GM19324 (cell line): ENCODE results near the gene SCN4A.
"Not testable (repeated sequence)": the region's sequence is repeated elsewhere in the genome, so short reads cannot be mapped to it uniquely, and the experiment has no call there.

Experiments used
- ATAC-seq: cut with Tn5 transposase; IDR thresholded peaks from one replicate; pipeline ENCODE4 v1.9.1; 2021; ENCODE audit warnings: mild to moderate bottlenecking, moderate library complexity; ENCODE audit not compliant: unreplicated experiment, low FRiP score

The SCN4A gene

DNA sequence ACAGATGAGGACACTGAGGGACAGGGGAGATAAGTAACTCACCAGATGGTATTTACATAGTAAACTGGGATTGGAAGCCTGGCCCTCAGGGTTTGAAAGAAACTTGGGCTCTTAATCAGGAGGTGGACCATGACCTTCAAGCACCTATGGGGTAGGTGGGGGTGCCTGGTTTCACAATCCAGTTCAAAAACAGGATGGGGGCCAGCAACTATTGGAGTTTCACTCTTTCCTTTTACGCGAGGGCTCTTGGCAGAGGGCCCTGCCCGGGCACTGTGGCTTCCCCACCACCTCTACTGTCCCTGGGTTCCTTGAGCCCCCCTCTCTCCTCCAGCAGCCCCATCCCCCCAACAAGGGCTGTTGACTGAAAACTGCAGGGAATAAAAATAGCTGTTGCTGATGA, 14.1 kb upstream of the SCN4A start:
- no peak for ATAC-seq

- no peak for ATAC-seq
Observed at GRCh38 chr17:63985387-63986140, 12.8 kb upstream of the SCN4A start.

DNA sequence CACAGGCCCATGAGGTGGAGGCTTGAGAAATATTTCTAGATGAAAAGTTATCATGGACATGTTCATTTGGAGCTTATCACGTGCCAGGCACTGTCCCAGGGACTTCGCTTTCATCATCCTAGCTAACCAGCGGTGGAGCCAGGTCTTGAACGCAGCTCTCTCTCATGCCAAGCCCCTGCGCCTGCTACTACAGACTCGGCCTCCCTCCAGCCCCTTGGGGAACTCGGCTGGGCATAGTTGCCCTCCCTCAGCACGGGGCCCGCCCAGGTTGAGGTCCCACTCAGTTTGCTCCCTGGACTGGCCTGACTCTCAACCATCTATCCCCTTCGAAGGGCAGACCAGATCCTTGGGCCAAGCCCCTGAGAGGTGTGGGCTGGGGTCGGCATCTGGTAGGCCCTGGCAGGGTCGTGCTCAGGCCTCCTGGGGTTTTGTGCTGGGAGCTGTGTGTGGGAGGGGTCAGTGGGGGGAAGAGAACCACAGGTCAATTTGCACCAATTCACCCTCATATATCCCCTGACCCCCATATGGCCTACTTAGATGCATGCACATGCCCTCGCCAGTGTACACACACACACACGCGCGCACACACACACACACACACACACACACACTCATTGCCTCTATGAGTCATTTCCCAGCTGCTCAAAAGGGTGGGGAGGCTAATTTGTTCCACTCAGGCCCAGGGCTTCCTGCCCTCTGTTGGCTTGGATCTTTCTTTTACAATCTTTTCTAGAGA, 12.1 kb upstream of the SCN4A start:
- no peak for ATAC-seq

- no peak for ATAC-seq
Observed at GRCh38 chr17:63984236-63984635, 11.5 kb upstream of the SCN4A start.

- ATAC-seq = no peak
Observed at GRCh38 chr17:63983320-63983719, 10.6 kb upstream of the SCN4A start.

DNA sequence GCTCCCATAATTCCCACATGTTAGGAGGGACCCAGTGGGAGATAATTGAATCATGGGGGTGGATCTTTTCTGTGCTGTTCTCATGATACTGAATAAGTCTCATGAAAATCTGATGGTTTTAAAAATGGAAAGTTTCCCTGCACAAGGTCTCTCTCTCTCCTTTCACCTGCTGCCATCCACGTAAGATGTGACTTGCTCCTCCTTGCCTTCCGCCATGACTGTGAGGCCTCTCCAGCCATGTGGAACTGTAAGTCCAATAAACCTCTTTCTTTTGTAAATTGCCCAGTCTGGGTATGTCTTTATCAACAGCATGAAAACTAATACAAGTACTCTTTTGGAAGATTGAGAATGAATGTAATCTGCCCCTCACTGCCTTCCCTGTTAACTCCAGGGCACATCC, 9.9 kb upstream of the SCN4A start:
- ATAC-seq = not testable (repeated sequence)

GRCh38 chr17:63978272-63979200, 5.8 kb upstream of the SCN4A start:
- ATAC-seq = no peak

- no peak for ATAC-seq
Observed at GRCh38 chr17:63976702-63977101, 4.0 kb upstream of the SCN4A start.

DNA sequence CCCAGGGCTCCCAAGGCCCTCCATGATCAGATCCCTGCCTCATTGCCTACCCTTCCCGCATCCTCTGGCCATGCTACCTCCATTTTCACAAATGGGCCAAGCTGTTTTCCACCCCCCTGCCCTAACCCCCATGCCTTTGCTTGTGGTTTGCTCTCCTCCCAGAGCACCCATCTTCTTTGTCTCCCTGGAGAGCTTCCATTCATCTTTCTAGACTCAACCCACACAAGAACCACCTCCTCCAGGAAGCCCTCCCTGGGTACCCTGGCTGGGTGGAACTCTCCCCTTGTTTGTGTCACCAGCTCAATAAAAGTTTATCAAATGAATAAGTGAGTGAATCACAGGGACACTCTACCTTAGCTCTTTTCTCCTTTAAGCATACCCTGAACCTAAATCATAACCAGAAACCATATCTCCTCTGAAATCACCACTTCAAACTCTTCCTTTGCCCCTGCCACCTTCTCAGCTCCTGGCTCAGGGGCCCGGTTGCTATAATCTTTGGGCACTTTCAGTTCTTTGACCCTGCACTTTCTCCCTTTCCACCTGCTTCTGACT, 2.9 kb upstream of the SCN4A start:
- no peak for ATAC-seq

GRCh38 chr17:63974594-63975192, 2.0 kb upstream of the SCN4A start:
- no peak for ATAC-seq

GRCh38 chr17:63973930-63974593, 1.3 kb upstream of the SCN4A start:
- ATAC-seq = no peak

DNA sequence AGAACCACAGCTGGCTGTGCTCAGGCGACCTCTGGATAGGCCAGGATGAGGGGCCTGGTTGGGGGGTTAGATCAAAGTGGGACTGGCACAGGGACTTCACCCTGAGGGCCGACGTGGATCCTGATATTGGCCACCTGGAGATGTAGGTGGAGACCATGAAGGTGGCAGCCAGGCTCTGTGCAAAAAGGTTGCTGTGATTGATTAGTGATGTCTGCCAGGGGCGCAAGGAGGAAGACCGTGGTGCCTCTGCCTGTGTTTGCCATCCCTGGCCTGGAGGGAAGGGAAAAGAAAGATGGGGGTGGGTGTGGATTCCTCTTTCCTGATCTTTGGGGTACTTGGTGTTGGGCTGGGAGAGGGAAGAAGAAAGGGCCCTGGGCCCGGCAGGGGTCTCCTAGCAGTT, 529 bp upstream of the SCN4A start:
- no peak for ATAC-seq

- no peak for ATAC-seq
Observed at GRCh38 chr17:63969278-63969677, 3.4 kb downstream of the SCN4A start.

DNA sequence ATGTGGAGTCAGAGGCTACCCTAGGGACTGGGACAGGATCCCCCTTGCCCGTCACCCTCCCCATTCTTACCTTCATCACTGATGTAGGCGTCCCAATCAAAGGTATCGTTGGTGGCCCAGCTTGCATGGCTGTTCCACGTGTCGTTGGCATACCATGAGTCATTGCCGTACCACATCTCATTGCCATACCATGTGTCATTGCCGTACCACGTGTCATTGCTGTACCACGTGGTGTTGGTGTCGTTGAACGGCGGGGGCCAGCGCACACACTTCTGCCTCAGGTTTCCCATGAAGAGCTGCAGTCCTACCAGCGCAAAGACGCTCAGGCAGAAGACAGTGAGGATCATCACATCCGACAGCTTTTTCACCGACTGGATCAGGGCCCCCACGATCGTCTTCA, 4.8 kb downstream of the SCN4A start:
- ATAC-seq = no peak

DNA sequence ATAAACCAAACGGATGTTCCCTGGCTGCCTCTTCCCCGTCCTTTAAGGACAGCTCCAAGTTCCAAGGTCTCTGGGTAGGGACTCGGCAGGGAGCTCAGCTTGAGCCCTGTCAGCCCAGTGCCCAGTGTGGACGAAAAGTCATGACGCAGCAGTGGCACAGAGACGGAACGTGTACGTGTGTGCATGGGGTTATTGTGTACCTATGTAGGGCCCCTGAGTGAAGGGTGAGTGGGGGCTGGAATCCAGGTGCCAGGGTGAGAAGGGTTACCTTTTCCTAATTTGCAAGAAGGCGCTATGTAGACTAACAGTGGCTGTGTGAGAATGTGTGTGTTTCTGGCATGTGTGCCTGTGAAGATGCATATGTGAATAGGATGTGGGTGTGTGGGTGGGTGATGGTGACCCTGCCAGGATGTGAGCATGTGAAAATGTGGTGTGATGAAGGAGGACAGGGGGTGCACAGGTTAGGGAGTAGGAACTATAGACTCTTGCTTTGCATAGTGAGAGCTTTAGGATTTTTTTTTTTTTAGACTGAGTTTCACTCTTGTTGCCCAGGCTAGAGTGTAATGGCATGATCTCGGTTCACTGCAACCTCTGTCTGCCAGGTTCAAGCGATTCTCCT, 6.0 kb downstream of the SCN4A start:
- no peak for ATAC-seq

GRCh38 chr17:63963123-63963522, 9.6 kb downstream of the SCN4A start:
- no peak for ATAC-seq

DNA sequence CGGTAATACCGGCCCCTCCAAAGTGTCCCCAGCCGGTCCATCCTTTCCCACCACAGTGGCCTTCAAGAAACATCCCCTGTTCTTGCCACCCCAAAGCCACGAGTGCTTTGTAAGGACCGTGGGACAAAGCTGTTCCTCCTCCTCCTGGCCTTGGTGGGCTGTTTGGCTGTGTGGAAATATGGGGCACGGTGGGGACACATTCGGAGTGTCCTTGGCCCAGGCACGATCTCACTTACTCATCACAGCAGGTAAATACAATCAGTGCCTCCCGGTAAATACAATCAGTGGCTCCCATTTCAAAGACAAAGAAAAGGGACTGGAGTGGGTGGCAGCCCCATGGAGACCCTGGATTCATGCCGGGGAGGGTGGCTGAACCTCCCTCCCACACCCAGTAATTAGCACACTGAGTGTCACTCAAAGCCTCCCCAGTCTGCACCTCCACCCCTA, 10.4 kb downstream of the SCN4A start:
- no peak for ATAC-seq

- ATAC-seq = no peak
Observed at GRCh38 chr17:63961355-63962212, 11.1 kb downstream of the SCN4A start.
